IMR-90 (cell line): Measurements from ENCODE around the gene CCDC12. TPM values are rescaled to one million over a fixed set of nuclear protein-coding genes. Genes with fewer than 3 reads are reported as not detected.

ENCODE experiments used
- ATAC-seq: fragments of 200-7000 bp; cut with Tn5 transposase; 2 replicates; pipeline ENCODE4 v1.9.1; 2020; ENCODE audit warnings: low read depth, mild to moderate bottlenecking, moderate library complexity
- BruUV-seq: library from RNA; stranded (reverse); fragments of 400-500 nt; replicated peaks from 2 replicates; lab custom pipeline; 2021; lab: Mats Ljungman, UMichigan
- CTCF ChIA-PET: fragments of 300-600 bp; formaldehyde crosslinking; extraction: SDS; loops from one replicate; lab custom pipeline; 2021; ENCODE audit warnings: antibody characterized with exemption; lab: Yijun Ruan, JAX
- POLR2A ChIA-PET: fragments of 300-600 bp; sonication (Branson Sonifier 250); formaldehyde crosslinking; loops from one replicate; lab custom pipeline; 2022; ENCODE audit warnings: antibody characterized with exemption; ENCODE audit not compliant: unreplicated experiment; lab: Charles Lee
- DNase-seq: peaks from one replicate; pipeline ENCODE4 v3.0.0; 2013
- H2AFZ ChIP-seq: replicated peaks from 2 replicates; pipeline ENCODE3; 2013; ENCODE audit warnings: low read length, mild to moderate bottlenecking; ENCODE audit not compliant: poor library complexity
- H2AK5ac ChIP-seq: 2 replicates; pipeline ENCODE4 v1.6.1; 2013; ENCODE audit warnings: low read depth, low read length, inconsistent platforms
- H2AK9ac ChIP-seq: replicated peaks from 2 replicates; pipeline ENCODE3; 2013; ENCODE audit warnings: mild to moderate bottlenecking, low read depth, low read length, moderate library complexity; ENCODE audit not compliant: poor library complexity
- H2BK120ac ChIP-seq: 2 replicates; pipeline ENCODE4 v1.6.1; 2013; ENCODE audit warnings: low read depth, low read length, inconsistent platforms
- H2BK15ac ChIP-seq: 3 replicates; pipeline ENCODE4 v1.6.1; 2013; ENCODE audit warnings: low read depth, low read length, inconsistent platforms
- H2BK20ac ChIP-seq: 2 replicates; pipeline ENCODE4 v1.6.1; 2013; ENCODE audit warnings: low read depth, mild to moderate bottlenecking, inconsistent platforms, low read length, moderate library complexity
- H2BK5ac ChIP-seq: 2 replicates; pipeline ENCODE4 v1.6.1; 2013; ENCODE audit warnings: mild to moderate bottlenecking, low read depth, low read length, inconsistent platforms; ENCODE audit not compliant: poor library complexity, severe bottlenecking
- H3K14ac ChIP-seq: replicated peaks from 2 replicates; pipeline ENCODE4 v1.6.1; 2013; ENCODE audit warnings: low read depth, low read length, inconsistent platforms
- H3K18ac ChIP-seq: 2 replicates; pipeline ENCODE4 v1.6.1; 2013; ENCODE audit warnings: low read depth, low read length, control low read depth
- H3K23ac ChIP-seq: 2 replicates; pipeline ENCODE4 v1.6.1; 2013; ENCODE audit warnings: low read depth, low read length, inconsistent platforms
- H3K27ac ChIP-seq: 2 replicates; pipeline ENCODE4 v1.5.1; 2013; ENCODE audit warnings: mild to moderate bottlenecking, control low read depth, low read length; ENCODE audit not compliant: insufficient read depth
- H3K27me3 ChIP-seq: 2 replicates; pipeline ENCODE4 v1.6.1; 2013; ENCODE audit warnings: low read length; ENCODE audit not compliant: control insufficient read depth, insufficient read depth
- H3K36me3 ChIP-seq: 2 replicates; pipeline ENCODE4 v1.6.1; 2013; ENCODE audit warnings: low read length, mixed read lengths; ENCODE audit not compliant: control insufficient read depth, insufficient read depth
- H3K4ac ChIP-seq: 2 replicates; pipeline ENCODE4 v1.6.1; 2013; ENCODE audit warnings: low read depth, low read length, inconsistent platforms
- H3K4me1 ChIP-seq: 2 replicates; pipeline ENCODE4 v1.6.1; 2013; ENCODE audit warnings: low read length, mixed read lengths; ENCODE audit not compliant: control insufficient read depth, insufficient read depth
- H3K4me2 ChIP-seq: 2 replicates; pipeline ENCODE4 v1.6.1; 2013; ENCODE audit warnings: low read depth, mild to moderate bottlenecking, control low read depth, low read length, moderate library complexity
- H3K4me3 ChIP-seq: 2 replicates; pipeline ENCODE4 v1.5.1; 2013; ENCODE audit warnings: low read depth, mild to moderate bottlenecking, control low read depth, low read length, moderate library complexity; ENCODE audit not compliant: insufficient read depth
- H3K56ac ChIP-seq: 2 replicates; pipeline ENCODE4 v1.6.1; 2013; ENCODE audit warnings: low read length, inconsistent platforms; ENCODE audit not compliant: insufficient read depth; ENCODE audit errors: extremely low read depth
- H3K79me1 ChIP-seq, 2 experiments: 2 replicates each; pipeline ENCODE4 v1.6.1; 2013; ENCODE audit warnings: low read length in 2 of 2, inconsistent platforms in 1 of 2, low read depth in 1 of 2
- H3K9ac ChIP-seq: 2 replicates; pipeline ENCODE4 v1.6.1; 2013; ENCODE audit warnings: low read depth, low read length, control low read depth
- H3K9me1 ChIP-seq: 2 replicates; pipeline ENCODE4 v1.6.1; 2013; ENCODE audit warnings: low read length, inconsistent platforms; ENCODE audit not compliant: insufficient read depth
- H3K9me3 ChIP-seq: 2 replicates; pipeline ENCODE4 v1.6.1; 2013; ENCODE audit warnings: low read length; ENCODE audit not compliant: control insufficient read depth, insufficient read depth
- H4K20me1 ChIP-seq: 2 replicates; pipeline ENCODE4 v1.6.1; 2013; ENCODE audit warnings: low read length, inconsistent platforms; ENCODE audit not compliant: insufficient read depth
- H4K5ac ChIP-seq: 2 replicates; pipeline ENCODE4 v1.6.1; 2013; ENCODE audit warnings: mild to moderate bottlenecking, low read depth, low read length, control low read depth
- H4K8ac ChIP-seq, 2 experiments: 2 replicates each; pipeline ENCODE4 v1.6.1; 2013; ENCODE audit warnings: low read depth in 2 of 2, low read length in 2 of 2, control low read depth in 1 of 2, inconsistent platforms in 1 of 2
- H4K91ac ChIP-seq: 2 replicates; pipeline ENCODE4 v1.6.1; 2013; ENCODE audit warnings: low read depth, low read length, inconsistent platforms; ENCODE audit not compliant: insufficient read depth
- BHLHE40 ChIP-seq: fragments of 150-350 bp; IDR thresholded peaks from 2 replicates; pipeline ENCODE4 v1.6.1; 2016; ENCODE audit warnings: mild to moderate bottlenecking, low read depth, low read length
- CEBPB ChIP-seq: IDR thresholded peaks from 2 replicates; pipeline ENCODE4 v1.6.1; 2012; ENCODE audit warnings: low read depth, low read length, improper control_type of control experiment
- CHD1 ChIP-seq: IDR thresholded peaks from 2 replicates; pipeline ENCODE4 v1.6.1; 2012; ENCODE audit warnings: low read depth, low read length, improper control_type of control experiment
- CTCF ChIP-seq: conservative IDR thresholded peaks from 2 replicates; pipeline ENCODE4 v1.5.1; 2012; ENCODE audit warnings: mild to moderate bottlenecking, low read depth, low read length, improper control_type of control experiment
- ELK1 ChIP-seq: fragments of 150-350 bp; IDR thresholded peaks from 2 replicates; pipeline ENCODE4 v1.6.1; 2016; ENCODE audit warnings: low read depth, mild to moderate bottlenecking, low read length, moderate library complexity, borderline replicate concordance
- FOS ChIP-seq: fragments of 150-350 bp; IDR thresholded peaks from 2 replicates; pipeline ENCODE4 v1.6.1; 2016; ENCODE audit warnings: low read depth, low read length
- MAZ ChIP-seq: IDR thresholded peaks from 2 replicates; pipeline ENCODE4 v1.6.1; 2012; ENCODE audit warnings: low read depth, mild to moderate bottlenecking, low read length, improper control_type of control experiment, moderate library complexity, borderline replicate concordance
- NFE2L2 ChIP-seq: fragments of 150-350 bp; IDR thresholded peaks from 2 replicates; pipeline ENCODE4 v1.6.1; 2016; ENCODE audit warnings: low read depth, mild to moderate bottlenecking, low read length
- POLR2A ChIP-seq: IDR thresholded peaks from 2 replicates; pipeline ENCODE4 v1.6.1; 2012; ENCODE audit warnings: mild to moderate bottlenecking, low read depth, low read length
- RAD21 ChIP-seq: IDR thresholded peaks from 2 replicates; pipeline ENCODE4 v1.6.1; 2012; ENCODE audit warnings: low read length, improper control_type of control experiment
- RFX5 ChIP-seq: IDR thresholded peaks from 2 replicates; pipeline ENCODE4 v1.8.0; 2012; ENCODE audit warnings: low read depth, mild to moderate bottlenecking, low read length, moderate library complexity
- SMC3 ChIP-seq: fragments of 150-350 bp; IDR thresholded peaks from 2 replicates; pipeline ENCODE4 v1.6.1; 2016; ENCODE audit warnings: low read depth, mild to moderate bottlenecking, antibody characterized with exemption, low read length, moderate library complexity
- WGBS, 2 experiments: methylation state at CpG; one replicate each; pipeline versions ENCODE4 v1.1.5 to v1.1.7; 2013; ENCODE audit warnings: missing lambda C conversion rate in 2 of 2; ENCODE audit not compliant: insufficient read length in 1 of 2; ENCODE audit errors: extremely low coverage in 2 of 2; 5-methylcytosine and 5-hydroxymethylcytosine counted together
- dilution Hi-C: fragments of 300-500 bp; cut with HindIII; formaldehyde crosslinking; loops from one replicate; pipeline ENCODE4 v1.14.3; 2018; ENCODE audit warnings: low sequenced_read_pairs; ENCODE audit not compliant: unreplicated experiment
- in situ Hi-C: fragments of 300-500 bp; cut with MboI; formaldehyde crosslinking; loops from 3 replicates; pipeline ENCODE4 v1.14.3; 2019; ENCODE audit warnings: low sequenced_read_pairs, inconsistent platforms, mixed read lengths
- intact Hi-C: fragments of 100-400 bp; cut with micrococcal nuclease; formaldehyde crosslinking; loops from 2 replicates; pipeline ENCODE4 v1.10.0; 2022
- polyA plus RNA-seq, 3 experiments: library from polyadenylated mRNA; depleted of rRNA; stranded (reverse); fragments of >200 nt; gene quantifications; 2 replicates each; pipeline ENCODE4 v1.2.3, GENCODE V29; 2012; ENCODE audit warnings: low replicate concordance in 1 of 3
- total RNA-seq: library from RNA; depleted of rRNA; stranded (reverse); fragments of >200 nt; gene quantifications from 2 replicates; pipeline ENCODE4 v1.2.3, GENCODE V29; 2012
- TF ChIP-seq, protein P1 (sequence below): fragments of 150-350 bp; IDR thresholded peaks from 2 replicates; pipeline ENCODE4 v1.6.1; 2017; ENCODE audit warnings: mild to moderate bottlenecking, antibody characterized with exemption, low read length, low read depth

CCDC12 gene
- total and polyA plus RNA-seq, 2 of the 4 experiments (the other 2 are of a cell fraction) = 15.2 to 35.1 TPM

DNA sequence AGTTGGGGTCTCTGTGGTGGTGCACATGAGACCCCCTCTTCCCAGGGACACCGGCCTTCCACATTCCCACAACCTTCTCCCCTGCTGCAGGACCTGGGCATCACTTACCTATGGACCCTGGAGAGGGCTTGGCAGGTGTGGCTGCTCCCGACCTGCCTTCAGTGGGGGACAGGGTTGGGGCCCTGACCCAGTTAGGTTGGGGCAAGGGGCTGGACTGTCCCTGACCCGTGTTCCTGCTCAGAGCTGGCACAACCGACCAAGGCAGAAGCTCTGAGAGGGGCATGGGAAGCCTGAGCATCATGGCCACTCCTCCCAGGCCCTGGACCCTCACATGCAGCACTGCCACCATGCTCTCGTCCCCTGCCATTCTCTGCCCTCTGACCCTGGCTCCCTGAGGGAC lies 9.0 kb upstream of the CCDC12 start:
- DNase-seq = no peak
- H4K5ac ChIP-seq = no peak overlapping the region
- no peaks in the 10 kb centered on the region; the same call in 1 of the 2 replicates for H3K36me3 ChIP-seq
- H3K27me3 ChIP-seq = no peaks in the 10 kb centered on the region
- no peak overlapping the region for H4K91ac ChIP-seq
- CTCF ChIA-PET = no interaction called here
- dilution Hi-C loops (no loop called here), intact Hi-C loops (no loop called here), in situ Hi-C loops (no loop called here)
- no peak overlapping the region for H3K18ac ChIP-seq
- H3K23ac ChIP-seq = no peak overlapping the region
- H2BK20ac ChIP-seq = no peak overlapping the region
- 0 out of 4 replicates have a peak, but pooled peaks cover 0 to 3% of the 10 kb centered on the region in 2 experiments for H3K79me1 ChIP-seq
- H2BK120ac ChIP-seq = no peak overlapping the region
- no peaks in the 10 kb centered on the region for H4K20me1 ChIP-seq
- no peak overlapping the region for H2AK9ac ChIP-seq
- H4K8ac ChIP-seq = no peak overlapping the region
- 50% methylated on average over 1 of the region's 5 CpGs; no CpG with 5 or more reads in 1 of the 2 experiments for WGBS, 2 experiments
- H3K9ac ChIP-seq = no peak overlapping the region
- H3K4me2 ChIP-seq = no peak overlapping the region
- no peak overlapping the region for H2BK15ac ChIP-seq
- H3K9me3 ChIP-seq = no peaks in the 10 kb centered on the region
- H3K14ac ChIP-seq = no peak overlapping the region
- no TSS peak for BruUV-seq
- no peak overlapping the region for H3K4ac ChIP-seq
- no peak for ATAC-seq
- H3K27ac ChIP-seq = no peak overlapping the region
- H3K9me1 ChIP-seq = peaks cover 5% of the 10 kb centered on the region
- H2AK5ac ChIP-seq = no peak overlapping the region
- POLR2A ChIA-PET = no interaction called here
- no peak overlapping the region for H3K4me3 ChIP-seq
- H2AFZ ChIP-seq = no peak overlapping the region
- no peaks in the 10 kb centered on the region for H3K4me1 ChIP-seq
- H3K56ac ChIP-seq = no peak overlapping the region
- TF ChIP-seq CEBPB (no peak), SMC3 (no peak), NFE2L2 (no peak), BHLHE40 (no peak), RAD21 (no peak), CHD1 (no peak), POLR2A (no peak), MAZ (no peak), FOS (no peak), RFX5 (no peak), ELK1 (no peak), CTCF (no peak)
- TF ChIP-seq, protein P1, sequence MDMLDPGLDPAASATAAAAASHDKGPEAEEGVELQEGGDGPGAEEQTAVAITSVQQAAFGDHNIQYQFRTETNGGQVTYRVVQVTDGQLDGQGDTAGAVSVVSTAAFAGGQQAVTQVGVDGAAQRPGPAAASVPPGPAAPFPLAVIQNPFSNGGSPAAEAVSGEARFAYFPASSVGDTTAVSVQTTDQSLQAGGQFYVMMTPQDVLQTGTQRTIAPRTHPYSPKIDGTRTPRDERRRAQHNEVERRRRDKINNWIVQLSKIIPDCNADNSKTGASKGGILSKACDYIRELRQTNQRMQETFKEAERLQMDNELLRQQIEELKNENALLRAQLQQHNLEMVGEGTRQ = no peak
- no peak overlapping the region for H2BK5ac ChIP-seq
